Cardiac muscle cell (in vitro differentiated cells and primary cell): ENCODE measurements around the gene ACSBG1. TPM values are rescaled to one million over a fixed set of nuclear protein-coding genes. Genes with fewer than 3 reads are reported as not detected.
A peak's percentile ranks its signal among the peaks of the same experiment; 100 is the strongest.

Source experiments
- DNase-seq, 2 donors: peaks; one replicate each; pipeline versions ENCODE4 v3.0.0 to v3.0.0-alpha.2; 2010 to 2017; ENCODE audit warnings: low read depth in 1 of 2, low spot score in 1 of 2
- H3K27ac ChIP-seq: fragments of 200-600 bp; sonication (generic); 2 replicates; pipeline ENCODE4 v1.5.1; 2016
- H3K27me3 ChIP-seq: fragments of 200-600 bp; sonication (generic); 2 replicates; pipeline ENCODE4 v1.6.0; 2016; ENCODE audit warnings: control low read depth
- H3K36me3 ChIP-seq: fragments of 200-600 bp; sonication (generic); 2 replicates; pipeline ENCODE4 v1.5.1; 2016; ENCODE audit warnings: control low read depth
- H3K4me1 ChIP-seq: fragments of 200-600 bp; sonication (generic); 2 replicates; pipeline ENCODE4 v1.8.1; 2017; ENCODE audit warnings: low read depth, mild to moderate bottlenecking, mixed run types
- H3K4me3 ChIP-seq: fragments of 200-600 bp; sonication (generic); 2 replicates; pipeline ENCODE4 v1.5.1; 2016; ENCODE audit warnings: mild to moderate bottlenecking
- H3K9me3 ChIP-seq: fragments of 200-600 bp; sonication (generic); 2 replicates; pipeline ENCODE4 v1.5.1; 2017; ENCODE audit warnings: low read depth, mild to moderate bottlenecking, control low read depth
- CTCF ChIP-seq: IDR thresholded peaks from 2 replicates; pipeline ENCODE4 v1.5.1; 2012; ENCODE audit warnings: low read depth, mild to moderate bottlenecking, low read length
- polyA plus RNA-seq: library from polyadenylated mRNA; unstranded; fragments of >200 nt; fragmentation: Nextera tagmentation; extraction: Ambion mirVana; gene quantifications from 2 replicates; pipeline ENCODE4 v1.2.1, GENCODE V29; 2016
- total RNA-seq: library from RNA; depleted of rRNA; stranded (reverse); fragments of >200 nt; gene quantifications from 2 replicates; pipeline ENCODE4 v1.2.3, GENCODE V29; 2016

Gene ACSBG1
- total and polyA plus RNA-seq, 2 experiments from 2014 or later = 0.13 to 0.24 TPM

- H3K27me3 ChIP-seq = no peaks in the 10 kb centered on the region
- H3K27ac ChIP-seq = no peak overlapping the region
- no peak for TF ChIP-seq CTCF
- H3K9me3 ChIP-seq = no peaks in the 10 kb centered on the region
- DNase-seq = peak in 1 of 2 donors; percentile 77
- no peak overlapping the region for H3K4me3 ChIP-seq
- peaks cover 8% of the 10 kb centered on the region for H3K4me1 ChIP-seq
- no peaks in the 10 kb centered on the region for H3K36me3 ChIP-seq
These were observed 29.7 kb downstream of the ACSBG1 start for GRCh38 chr15:78204351-78205309.

- Histone ChIP-seq H3K9me3 (no peaks in the 10 kb centered on the region), H3K27me3 (no peaks in the 10 kb centered on the region), H3K27ac (no peak overlapping the region), H3K4me3 (no peak overlapping the region), H3K4me1 (peaks cover 8% of the 10 kb centered on the region), H3K36me3 (no peaks in the 10 kb centered on the region)
- no peak for TF ChIP-seq CTCF
- DNase-seq = no peak
These were observed 30.8 kb downstream of the ACSBG1 start for GRCh38 chr15:78203346-78204225.

GRCh38 chr15:78201281-78202190 is 32.8 kb downstream of the ACSBG1 start:
- Histone ChIP-seq H3K27ac (no peak overlapping the region), H3K4me1 (peaks cover 8% of the 10 kb centered on the region), H3K4me3 (no peak overlapping the region), H3K36me3 (no peaks in the 10 kb centered on the region), H3K9me3 (no peaks in the 10 kb centered on the region), H3K27me3 (no peaks in the 10 kb centered on the region)
- TF ChIP-seq CTCF = no peak
- DNase-seq = no peak

GRCh38 chr15:78200276-78200930 is 34.0 kb downstream of the ACSBG1 start:
- no peaks in the 10 kb centered on the region for H3K27me3 ChIP-seq
- no peak for TF ChIP-seq CTCF
- DNase-seq = no peak
- no peak overlapping the region for H3K4me3 ChIP-seq
- H3K27ac ChIP-seq = no peak overlapping the region
- no peaks in the 10 kb centered on the region for H3K9me3 ChIP-seq
- no peaks in the 10 kb centered on the region for H3K36me3 ChIP-seq
- peaks cover 8% of the 10 kb centered on the region for H3K4me1 ChIP-seq
